ENCODE data around the gene COMMD3. TPM values are rescaled to one million over a fixed set of nuclear protein-coding genes. Genes with fewer than 3 reads are reported as not detected.

The COMMD3 gene
- total and polyA plus RNA-seq, 2 donors (not counting 3 experiments of a cell fraction or from before 2014, with no cell fraction given): 22.5 to 48.9 TPM

DNA sequence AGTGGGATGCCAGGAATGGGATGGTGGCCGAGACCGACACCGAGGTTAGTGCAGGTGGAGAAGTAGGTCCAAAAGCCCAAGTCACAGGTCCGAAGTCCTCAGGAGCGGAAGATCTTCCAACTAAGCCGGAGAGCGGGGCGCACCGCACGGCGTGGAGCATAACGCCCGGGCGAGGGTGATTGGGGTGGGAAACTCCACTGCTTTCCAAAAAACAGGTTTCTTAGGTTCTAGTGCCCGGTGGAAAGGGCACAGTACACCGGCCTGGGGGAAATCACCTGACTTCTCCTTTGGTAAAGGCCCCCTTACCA lies 17.7 kb downstream of the COMMD3 start:
- CTCF ChIA-PET: no interaction called here
- no peak for TF ChIP-seq POLR2AphosphoS5 (IDR thresholded peaks at IDR 0.05; ENCODE audit: insufficient read depth, low read depth, low read length)
- TF ChIP-seq GATA2 (IDR thresholded peaks at IDR 0.05; ENCODE audit: insufficient read depth, insufficient read length, low read depth, low read length): no peak
- TF ChIP-seq CTCF (IDR thresholded peaks at IDR 0.05; ENCODE audit: extremely low read depth in 1 of 2, insufficient read depth in 1 of 2, low read depth in 1 of 2, low read length in 2 of 2): no peak
- TF ChIP-seq POLR2A (IDR thresholded peaks at IDR 0.05; ENCODE audit: low read depth, low read length): no peak
- TF ChIP-seq MYC (IDR thresholded peaks at IDR 0.05; ENCODE audit: low read depth, low read length): no peak
- no peak for TF ChIP-seq JUN (IDR thresholded peaks at IDR 0.05; ENCODE audit: borderline replicate concordance, insufficient read depth, insufficient read length, low read depth)
- no peak for TF ChIP-seq FOS (IDR thresholded peaks at IDR 0.05; ENCODE audit: borderline replicate concordance, insufficient read depth, low read length)
- Histone ChIP-seq H3K27me3 (ENCODE audit: control insufficient read depth in 2 of 2, insufficient read depth in 2 of 2, low read length in 2 of 2) (peaks cover 48 to 57% of the 10 kb centered on the region in 2 experiments), H2AFZ (ENCODE audit: low read depth, low read length) (peak overlapping the region; percentile 79), H3K9me1 (replicated peaks; ENCODE audit: control insufficient read depth, extremely low read depth, insufficient read depth, low read length) (no peaks in the 10 kb centered on the region), H3K27ac (ENCODE audit: insufficient read depth, low read depth, low read length) (no peak overlapping the region), H3K36me3 (ENCODE audit: control insufficient read depth in 2 of 2, extremely low read depth in 1 of 2, insufficient read depth in 2 of 2, low read length in 2 of 2) (peaks cover 3 to 6% of the 10 kb centered on the region in 2 experiments), H3K4me1 (ENCODE audit: control insufficient read depth, extremely low read depth, insufficient read depth, low read length) (peaks cover 11% of the 10 kb centered on the region), H3K9me3 (replicated peaks; ENCODE audit: control insufficient read depth, insufficient read depth, low read length) (no peaks in the 10 kb centered on the region), H4K20me1 (replicated peaks; ENCODE audit: control insufficient read depth, extremely low read depth, insufficient read depth, low read length) (no peaks in the 10 kb centered on the region), H3K4me2 (ENCODE audit: insufficient read depth, low read length) (peak overlapping the region; percentile 32), H3K79me2 (ENCODE audit: control insufficient read depth, insufficient read depth, low read length) (no peaks in the 10 kb centered on the region), H3K4me3 (replicated peaks in 1 of 3; ENCODE audit: insufficient read depth in 1 of 3, low read depth in 1 of 3, low read length in 3 of 3) (no peak overlapping the region), H3K9ac (replicated peaks; ENCODE audit: extremely low read depth, insufficient read depth, low read length) (no peak overlapping the region)
- intact Hi-C loops (cut with micrococcal nuclease): no loop called here
- BruUV-seq (replicated peaks): no TSS peak
- no peak for FAIRE-seq
- no peak for DNase-seq (ENCODE audit: low read depth, low spot score)
- dilution Hi-C loops (cut with MboI; ENCODE audit: extremely low pct_ligation_motif_present, low sequenced_read_pairs): no loop called here
- POLR2A ChIA-PET: no interaction called here

Data from endothelial cell of umbilical vein (primary cell).